ENCODE results near the gene COCH.
"Not testable (repeated sequence)": the region's sequence is repeated elsewhere in the genome, so short reads cannot be mapped to it uniquely, and the experiment has no call there.

The COCH gene

DNA sequence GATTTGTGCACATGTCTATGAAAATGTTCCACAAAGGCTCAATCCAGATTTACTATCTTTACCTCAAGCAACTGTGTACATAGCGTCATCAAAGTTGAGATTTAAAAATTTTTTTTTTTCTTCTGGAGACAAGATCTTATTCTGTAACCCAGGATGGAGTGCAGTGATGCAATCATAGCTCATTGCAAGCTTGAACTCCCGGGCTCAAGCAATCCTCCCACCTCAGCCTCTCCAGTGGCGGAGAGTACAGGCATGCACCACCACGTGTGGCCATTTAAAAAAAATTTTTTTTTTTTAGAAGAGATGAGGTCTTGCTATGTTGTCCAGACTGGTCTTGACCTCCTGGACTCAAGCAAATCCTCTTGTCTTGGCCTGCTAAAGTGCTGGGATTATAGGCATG lies 2.3 kb downstream of the COCH start:
- DNase-seq: no peak

DNA sequence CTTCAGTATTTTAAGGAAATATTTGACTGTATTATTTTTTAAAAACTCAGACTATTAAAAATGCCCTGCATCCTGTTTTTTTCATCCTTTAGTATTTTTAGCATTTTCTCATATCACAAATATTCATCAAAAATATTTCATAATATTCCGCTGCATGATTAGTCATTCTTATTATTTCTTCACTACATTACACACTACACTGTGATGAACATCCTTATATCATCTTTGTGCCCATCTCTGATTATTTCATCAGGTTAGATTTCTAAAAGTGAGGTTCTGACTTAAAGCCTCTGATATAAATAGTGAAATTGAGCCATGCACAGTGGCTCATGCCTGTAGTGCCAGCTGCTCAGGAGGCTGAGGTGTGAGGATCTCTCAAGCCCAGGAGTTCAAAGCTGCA lies 8.1 kb downstream of the COCH start:
- no peak for DNase-seq

DNA sequence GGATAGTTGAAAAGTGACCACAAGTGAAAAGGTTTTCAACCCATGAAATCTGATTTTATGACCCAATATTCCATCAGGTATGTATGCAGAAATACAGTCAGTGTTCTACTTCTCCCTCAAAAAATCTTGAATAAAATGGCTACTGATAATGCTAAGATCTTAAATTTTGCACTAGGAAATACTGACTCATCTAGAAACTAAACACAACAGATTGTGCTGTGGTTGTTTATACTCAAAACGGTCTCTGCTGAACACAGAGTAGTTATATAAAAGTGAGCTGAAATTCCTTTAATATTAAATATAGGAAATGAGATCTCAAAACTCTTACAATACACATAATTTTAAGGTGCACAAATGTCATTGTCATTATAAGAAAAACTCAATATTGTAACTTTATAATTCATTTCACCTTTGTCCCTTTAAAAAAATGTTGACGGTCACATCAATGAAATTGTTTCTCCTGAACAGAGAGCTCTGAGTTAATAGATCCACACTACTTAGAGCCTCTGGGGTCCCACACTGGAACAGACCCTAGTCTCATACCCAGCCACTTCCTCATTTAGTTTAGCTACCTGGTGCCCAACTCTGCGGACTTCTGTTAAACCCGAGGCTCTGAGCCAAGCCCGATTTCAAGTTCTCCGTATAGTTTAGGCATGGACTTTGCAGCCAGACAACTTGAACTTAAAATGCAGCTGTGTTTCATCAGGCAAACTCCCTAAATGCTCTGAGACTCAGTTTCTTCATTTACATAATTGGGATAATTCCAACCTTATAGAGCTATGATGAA lies 9.3 kb downstream of the COCH start:
- no peak for DNase-seq

DNA sequence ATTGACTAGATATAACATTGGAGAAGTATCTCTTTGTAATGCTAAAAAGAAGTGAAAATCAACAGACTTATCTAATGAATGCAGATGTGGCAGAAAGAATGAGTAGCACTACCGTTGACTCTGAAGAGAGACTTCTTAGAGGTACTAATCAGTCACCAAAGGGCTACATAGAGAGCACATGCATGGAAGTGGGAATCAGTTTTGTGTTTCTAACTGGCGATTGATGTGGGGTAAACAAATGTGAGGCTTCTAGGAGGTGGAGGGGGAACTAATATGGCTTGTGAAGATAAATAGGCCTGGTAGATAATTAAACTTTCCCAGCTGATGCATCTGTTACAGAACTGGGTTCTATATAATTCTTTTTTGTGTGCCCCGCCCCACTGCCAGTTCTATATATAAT lies 10.5 kb downstream of the COCH start:
- no peak for DNase-seq

DNA sequence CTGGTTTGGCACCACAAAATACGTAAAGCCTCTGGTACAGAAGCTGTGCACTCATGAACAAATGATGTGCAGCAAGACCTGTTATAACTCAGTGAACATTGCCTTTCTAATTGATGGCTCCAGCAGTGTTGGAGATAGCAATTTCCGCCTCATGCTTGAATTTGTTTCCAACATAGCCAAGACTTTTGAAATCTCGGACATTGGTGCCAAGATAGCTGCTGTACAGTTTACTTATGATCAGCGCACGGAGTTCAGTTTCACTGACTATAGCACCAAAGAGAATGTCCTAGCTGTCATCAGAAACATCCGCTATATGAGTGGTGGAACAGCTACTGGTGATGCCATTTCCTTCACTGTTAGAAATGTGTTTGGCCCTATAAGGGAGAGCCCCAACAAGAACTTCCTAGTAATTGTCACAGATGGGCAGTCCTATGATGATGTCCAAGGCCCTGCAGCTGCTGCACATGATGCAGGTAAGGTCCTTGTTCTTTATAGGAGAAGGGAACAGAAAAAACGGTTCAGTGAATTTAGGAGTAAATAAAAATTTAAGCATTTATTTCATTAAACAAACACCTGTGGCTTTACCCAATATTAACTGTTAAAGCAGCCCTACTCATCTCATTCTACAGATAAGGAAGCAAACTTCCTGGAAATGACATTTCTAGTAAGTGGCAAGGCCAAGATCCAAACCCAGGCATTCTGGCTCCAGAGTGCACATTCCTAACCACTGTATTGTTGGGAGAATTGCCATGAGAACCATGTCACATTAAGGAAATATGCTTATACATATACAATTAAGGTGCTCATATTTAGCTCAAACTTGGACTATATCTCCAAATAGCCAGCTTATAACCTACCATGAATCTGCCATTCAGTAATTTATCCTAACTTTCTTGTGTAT lies 11.7 kb downstream of the COCH start:
- no peak for DNase-seq

DNA sequence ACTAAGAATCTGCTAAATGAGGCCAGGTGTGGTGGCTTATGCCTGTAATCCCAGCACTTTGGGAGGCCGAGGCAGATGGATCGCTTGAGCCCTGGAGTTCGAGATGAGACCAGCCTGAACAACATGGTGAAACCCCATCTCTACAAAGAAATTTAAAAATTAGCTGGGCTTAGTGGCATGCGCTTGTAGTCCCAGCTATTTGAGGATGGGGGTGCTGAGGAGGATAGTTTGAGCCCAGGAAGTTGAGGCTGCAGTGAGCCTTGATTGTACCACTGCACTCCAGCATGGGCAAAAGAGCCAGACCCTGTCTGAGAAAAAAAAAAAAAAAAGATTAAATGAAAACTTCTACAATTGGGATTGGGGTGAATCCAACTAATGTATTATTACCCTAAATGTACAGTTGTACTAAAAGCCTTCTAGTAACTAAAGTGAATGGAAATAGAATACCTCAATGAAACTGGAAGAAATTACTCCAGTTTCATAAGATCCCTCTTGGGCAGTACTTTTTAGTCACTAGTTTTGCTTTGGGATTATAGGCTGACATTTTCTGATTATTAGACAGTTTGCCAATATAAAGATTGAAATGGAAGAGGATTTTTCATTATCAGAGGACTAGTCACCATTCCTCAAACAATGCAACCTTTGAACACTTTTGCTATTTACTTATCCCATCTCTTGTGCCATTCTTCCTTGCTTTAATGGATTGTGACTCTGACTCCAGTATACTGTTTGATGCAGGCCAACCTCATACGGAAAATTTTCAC lies 14.3 kb downstream of the COCH start:
- DNase-seq: no peak

DNA sequence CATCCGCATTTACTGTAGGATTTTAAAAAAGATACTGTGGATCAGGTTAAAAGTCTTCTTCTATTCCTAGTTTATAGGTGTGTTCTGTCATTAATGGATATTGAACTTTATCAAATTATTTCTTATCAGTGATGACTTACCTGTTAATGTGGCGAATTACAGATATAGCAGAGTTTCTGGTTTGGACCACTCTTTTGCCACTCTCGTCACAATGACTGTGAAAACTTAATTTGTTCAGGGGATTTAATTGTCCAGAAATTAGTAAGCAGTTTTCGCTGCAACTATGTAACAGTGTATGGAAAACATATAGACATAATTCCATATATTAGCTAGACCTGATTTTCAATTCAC lies 14.9 kb downstream of the COCH start:
- no peak for DNase-seq

DNA sequence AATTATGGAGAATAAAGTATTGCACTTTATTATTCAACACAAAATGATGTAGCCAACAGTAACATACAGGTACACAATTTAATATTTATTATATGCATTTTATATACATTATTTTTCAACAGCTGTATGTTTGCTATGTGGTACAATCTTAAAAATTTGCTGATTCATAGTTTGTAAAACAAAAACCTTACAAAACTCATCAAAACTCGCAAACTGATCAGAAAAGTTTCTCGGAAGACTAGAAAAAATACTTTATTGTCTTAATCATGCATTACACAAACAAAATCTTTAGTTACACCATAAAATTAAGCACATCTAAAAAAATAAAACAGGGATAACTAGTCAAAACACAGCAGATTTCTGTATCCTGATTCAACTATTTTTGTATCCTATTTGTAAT lies 19.5 kb downstream of the COCH start:
- DNase-seq: no peak

DNA sequence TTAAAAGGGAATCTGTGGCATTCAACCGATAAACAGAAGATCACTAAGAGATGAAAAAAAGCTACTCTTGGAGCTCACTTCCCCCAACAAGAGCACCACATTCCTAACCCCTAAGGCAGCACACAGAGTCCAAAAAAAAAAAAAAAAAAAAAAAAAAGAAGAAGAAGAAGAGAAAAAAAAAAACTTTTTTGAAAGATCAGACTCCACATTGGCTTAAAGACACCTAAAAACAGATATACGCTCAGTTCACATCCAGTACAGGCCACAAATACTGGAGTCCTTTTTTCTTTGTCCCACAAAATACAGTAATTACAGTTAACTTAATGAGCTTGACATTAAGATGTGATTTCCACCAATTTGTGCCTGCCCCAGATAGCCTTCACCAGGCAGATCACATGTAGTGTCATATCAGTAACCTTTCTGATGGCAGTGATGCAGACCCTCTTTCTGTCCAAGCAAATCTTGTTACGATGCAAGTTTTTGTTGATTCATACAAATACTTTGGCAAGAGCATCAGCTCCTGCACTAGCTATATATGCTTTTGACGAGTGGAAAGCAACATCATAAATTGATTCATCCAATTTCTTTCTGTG lies 20.7 kb downstream of the COCH start:
- no peak for DNase-seq

DNA sequence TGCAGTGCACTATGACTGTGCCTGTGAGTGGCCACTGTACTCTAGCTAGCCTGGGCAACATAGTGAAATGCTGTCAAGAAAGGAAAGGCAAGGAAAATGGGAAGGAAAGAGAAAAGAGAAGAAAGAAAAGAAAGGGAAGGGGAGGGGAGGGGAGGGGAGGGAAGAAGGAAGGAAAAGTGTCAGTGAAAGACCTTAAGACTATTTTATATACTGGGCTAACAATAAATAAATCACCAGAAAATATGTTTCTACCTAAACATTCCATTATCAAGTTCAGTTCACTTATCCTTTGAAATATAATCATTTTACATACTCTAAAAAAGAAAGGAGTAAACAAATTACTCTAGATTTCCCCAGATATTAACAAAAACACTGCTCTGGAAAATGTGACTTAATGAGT lies 22.1 kb downstream of the COCH start:
- DNase-seq: no peak

DNA sequence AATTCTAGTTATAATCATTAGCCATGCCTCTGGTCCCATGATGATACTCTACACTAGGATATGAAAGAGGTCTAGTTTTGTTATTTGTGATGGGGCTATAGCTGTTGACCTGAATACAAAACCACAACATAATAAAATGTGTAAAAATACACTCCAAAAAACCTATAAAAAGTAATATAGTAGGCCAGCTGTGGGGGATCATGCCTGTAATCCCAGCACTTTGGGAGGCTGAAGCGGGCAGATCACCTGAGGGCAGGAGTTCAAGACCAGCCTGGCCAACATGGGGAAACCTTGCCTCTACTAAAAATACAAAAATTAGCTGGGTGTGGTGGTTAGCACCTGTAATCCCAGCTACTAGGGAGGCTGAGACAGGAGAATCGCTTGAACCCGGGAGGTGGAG lies 22.8 kb downstream of the COCH start:
- DNase-seq: not testable (repeated sequence)

DNA sequence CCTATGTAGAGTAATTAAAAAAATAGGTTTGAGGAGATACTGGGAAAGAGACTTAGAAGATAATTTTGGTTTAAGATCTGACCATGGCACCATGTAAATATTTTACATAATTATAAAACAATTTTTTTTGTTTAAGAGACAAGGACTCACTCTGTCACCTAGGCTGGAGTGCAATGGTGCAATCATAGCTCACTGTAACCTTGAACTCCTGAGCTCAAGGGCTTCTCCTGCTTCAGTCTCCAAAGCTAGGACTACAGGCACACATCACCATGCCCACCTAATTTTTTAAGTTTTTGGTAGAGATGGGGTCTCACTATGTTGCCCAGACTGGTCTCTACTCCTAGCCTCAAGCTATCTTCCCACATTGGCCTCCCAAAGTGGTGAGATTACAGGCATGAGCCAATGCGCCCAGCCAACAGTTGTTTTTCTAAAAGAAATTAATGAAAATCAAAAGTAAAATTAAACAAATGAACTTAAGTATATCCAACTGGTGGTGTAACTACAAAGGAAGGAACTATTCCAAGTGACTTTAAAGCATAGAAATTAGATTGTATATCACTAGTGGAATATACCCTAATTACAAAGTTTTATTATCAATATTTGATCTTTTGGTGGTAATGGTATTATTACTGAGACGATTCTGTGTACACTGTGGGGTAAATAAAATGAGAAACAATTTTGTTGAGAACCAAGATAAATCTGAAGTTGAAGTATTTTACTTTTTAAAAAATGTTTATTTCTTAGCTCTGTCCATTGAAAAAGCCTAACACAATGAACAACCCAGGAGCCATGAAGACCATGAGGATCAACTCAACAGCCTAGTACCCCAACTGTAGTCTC lies 29.1 kb downstream of the COCH start:
- no peak for DNase-seq

DNA sequence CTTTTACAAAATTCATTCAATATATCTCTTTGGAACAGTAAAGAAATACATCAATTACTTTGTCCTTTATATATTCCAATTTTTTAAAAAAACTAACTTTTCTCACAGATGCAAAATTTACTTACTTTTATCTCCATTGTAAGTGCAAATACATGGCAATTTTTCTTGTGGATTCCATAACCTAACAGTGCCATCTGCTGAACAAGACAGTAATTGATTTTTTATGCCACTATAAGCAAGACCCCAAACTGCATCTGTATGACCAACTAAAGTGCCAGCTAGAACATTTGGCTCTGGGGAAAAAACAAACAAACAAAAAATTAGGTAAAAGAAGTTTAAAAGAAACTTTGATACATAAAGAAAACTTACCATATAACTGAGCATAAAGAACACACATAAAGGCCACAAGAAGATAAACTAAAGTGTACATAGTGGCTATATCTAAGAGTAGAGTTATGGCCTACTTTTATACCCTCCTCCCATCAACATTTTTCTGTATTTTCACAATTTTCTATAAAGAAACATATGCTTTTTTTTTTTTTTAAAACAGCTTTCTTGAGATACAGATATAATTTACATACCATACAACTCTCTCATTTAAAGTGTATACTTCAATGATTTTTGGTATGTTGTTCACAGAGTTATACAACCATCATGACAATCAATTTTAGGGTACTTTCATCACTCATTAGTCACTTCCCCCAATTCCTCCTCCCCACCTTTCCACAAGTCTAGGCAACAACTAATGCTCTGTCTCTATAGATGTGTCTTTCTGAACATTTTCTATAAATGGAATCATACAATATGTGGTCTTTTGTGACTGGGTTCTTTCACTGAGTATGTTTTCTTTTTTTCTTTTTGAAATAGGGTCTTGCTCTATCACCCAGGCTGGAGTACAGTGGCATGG lies 32.6 kb downstream of the COCH start:
- DNase-seq: no peak

DNA sequence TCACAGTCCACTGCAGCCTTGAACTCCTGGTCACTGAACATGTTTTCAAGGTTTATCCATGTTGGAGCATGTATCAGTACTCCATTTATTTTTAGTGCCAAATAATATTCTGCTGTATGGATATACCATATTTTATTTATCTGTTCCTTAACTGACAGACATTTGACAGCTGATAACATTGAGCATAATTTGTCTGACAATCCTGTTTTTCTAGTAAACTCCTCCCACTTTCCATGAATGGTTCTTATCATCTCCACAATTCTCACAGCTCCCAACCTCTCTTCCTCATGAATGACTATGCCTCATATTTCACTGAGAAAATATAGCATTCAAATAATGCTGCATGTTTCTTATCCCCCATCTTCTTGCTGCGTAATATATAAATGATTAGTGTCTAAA lies 33.3 kb downstream of the COCH start:
- DNase-seq: no peak

DNA sequence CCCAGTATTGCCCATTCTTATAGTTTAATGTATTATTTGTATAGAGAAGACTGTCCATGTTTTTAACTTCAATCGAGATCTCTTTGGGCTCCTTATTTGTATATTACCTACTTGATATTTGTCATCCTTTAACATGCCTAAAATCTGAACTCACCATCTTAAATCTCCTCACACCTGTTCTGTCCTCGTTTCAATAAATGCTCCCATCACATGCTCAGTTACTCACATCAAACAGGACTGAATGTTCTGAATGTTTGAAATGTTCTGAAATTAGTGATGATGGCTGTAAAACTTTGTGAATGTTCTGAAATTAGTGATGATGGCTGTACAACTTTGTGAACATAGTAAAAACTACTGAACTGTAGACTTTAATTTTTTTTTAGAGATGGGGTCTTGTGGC lies 34.5 kb downstream of the COCH start:
- no peak for DNase-seq

DNA sequence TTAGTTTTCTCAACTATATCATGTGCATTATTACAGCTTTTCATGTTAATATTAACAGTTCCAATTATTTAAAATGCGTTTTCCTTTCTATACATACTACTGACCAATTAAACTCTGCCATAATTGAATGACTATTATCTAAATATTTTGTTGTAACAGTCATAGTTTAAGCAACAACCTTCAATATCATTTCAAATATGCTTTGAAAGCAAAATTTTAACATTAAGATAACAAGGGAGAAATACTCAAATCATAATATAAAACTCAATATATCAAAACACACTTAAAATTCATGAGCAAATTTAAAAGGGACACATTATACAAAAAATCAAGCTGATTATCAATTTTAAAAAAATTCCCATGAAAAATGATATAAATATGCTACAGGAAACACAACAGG lies 40.5 kb downstream of the COCH start:
- DNase-seq: no peak

DNA sequence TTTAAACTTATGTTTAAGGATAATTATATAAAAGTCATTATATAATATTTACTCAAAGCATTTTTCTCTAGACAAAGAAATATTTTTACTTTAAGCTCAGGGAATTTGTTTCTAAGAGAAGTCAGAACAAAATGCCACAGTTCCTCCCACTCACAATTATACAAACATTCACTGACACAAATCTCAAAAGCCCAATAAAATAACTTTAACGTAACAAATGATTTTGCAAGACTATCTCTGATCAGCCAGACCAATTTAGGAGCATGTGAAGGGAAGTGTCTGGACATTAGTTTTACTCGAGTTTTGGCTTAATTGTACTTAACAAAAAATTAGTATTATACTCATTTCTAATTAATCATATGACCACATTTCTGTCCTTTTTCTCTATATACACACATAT lies 41.2 kb downstream of the COCH start:
- DNase-seq: no peak

DNA sequence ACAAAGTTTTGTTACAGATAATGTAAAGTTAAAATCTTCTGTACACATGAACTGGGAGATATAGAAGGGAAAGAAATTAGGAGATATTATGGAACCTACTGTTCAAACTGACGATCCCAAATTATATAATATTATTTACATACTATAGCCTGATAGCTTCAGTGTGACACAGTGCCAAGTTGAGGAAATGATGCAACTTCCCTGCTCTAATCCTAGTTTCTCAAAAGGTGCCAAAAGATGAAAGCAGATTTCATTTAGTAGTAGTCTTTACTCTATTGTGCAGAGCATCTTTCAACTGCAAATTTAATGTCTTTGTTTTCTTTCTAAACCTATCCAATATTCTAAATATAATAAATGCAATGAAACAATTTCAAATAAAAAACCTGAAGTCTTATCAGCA lies 46.9 kb downstream of the COCH start:
- DNase-seq: no peak

DNA sequence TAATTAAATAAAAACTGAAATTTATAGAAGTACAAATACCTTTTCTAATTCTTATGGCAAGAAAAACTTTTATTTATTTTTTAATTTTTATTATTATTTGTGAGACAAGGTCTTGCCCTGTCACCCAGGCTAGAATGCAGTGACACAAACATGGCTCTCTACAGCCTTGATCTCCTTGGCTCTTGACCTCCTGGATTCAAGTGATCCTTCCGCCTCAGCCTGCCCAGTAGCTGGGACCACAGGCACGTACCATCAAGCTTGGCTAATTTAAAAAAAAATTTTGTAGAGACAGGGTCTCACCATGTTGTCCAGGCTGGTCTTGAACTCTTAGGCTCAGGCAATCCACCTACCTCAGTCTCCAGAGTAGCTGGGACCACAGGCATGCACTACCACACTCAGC lies 47.4 kb downstream of the COCH start:
- no peak for DNase-seq

DNA sequence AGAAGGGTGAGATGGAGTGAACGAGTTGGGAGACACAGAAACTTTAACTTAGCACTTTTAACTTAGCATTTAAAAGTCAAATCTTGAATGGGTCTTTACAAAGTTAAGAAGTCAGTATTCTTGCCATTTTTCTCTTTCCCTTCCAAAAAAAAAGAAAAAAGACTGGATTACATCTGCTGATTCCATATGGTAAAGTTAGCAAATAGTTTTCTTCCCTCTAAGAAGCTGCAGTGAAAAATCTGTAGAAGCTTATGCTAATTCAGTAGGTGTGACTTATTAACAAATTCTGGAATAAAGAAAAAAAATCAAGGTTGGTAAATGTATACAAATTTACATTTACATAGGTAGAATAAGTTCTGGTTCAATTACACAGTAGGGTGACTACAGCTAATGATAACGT lies 50.9 kb downstream of the COCH start:
- DNase-seq: no peak

DNA sequence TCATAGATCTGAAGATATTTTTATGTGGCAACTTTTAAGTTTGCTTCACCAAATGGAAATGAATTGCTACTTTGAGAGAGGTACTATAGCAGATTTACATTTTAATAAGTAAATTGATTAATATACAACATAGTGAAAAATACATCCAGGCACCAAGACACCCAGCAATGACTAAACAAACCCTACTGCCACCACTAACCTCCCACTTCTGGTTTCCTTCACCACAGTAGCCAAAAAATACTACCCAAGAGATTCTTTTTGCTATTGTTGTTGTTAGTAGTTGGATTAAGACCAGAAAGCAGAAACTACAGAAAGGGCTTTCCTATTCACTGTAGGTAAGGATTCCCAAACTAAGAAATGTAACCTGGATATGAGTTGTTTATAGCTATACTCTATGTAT lies 54.1 kb downstream of the COCH start:
- DNase-seq: no peak

Data from NCI-H1048 (cell line).